Measurements from ENCODE around the gene ADORA2A.

ADORA2A gene

GRCh38 chr22:24433828-24434470 lies 6.5 kb downstream of the ADORA2A start:
- peak; percentile 83 for DNase-seq

- peak; percentile 88 for DNase-seq
These were observed 7.3 kb downstream of the ADORA2A start for GRCh38 chr22:24434471-24435322.

- DNase-seq, result no peak
These were observed 7.9 kb downstream of the ADORA2A start for GRCh38 chr22:24435323-24435645.

- DNase-seq, result no peak
These were observed 8.5 kb downstream of the ADORA2A start for GRCh38 chr22:24435861-24436371.

- DNase-seq, result no peak
These were observed 9.2 kb downstream of the ADORA2A start for GRCh38 chr22:24436553-24436952.

- no peak for DNase-seq
These were observed 9.7 kb downstream of the ADORA2A start for GRCh38 chr22:24437091-24437490.

GRCh38 chr22:24437741-24438328 lies 10.4 kb downstream of the ADORA2A start:
- DNase-seq, result no peak

GRCh38 chr22:24440270-24440717 lies 12.9 kb downstream of the ADORA2A start:
- DNase-seq, result no peak

- no peak for DNase-seq
These were observed 13.5 kb downstream of the ADORA2A start for GRCh38 chr22:24440718-24441405.

- no peak for DNase-seq
These were observed 14.3 kb downstream of the ADORA2A start for GRCh38 chr22:24441406-24442351.

- DNase-seq, result no peak
These were observed 14.9 kb downstream of the ADORA2A start for GRCh38 chr22:24442352-24442744.

- no peak for DNase-seq
These were observed 16.3 kb downstream of the ADORA2A start for GRCh38 chr22:24443668-24444067.

GRCh38 chr22:24444251-24444650 lies 16.9 kb downstream of the ADORA2A start:
- no peak for DNase-seq

GRCh38 chr22:24444729-24445466 lies 17.5 kb downstream of the ADORA2A start:
- DNase-seq, result no peak

GRCh38 chr22:24445481-24446259 lies 18.3 kb downstream of the ADORA2A start:
- DNase-seq, result no peak

GRCh38 chr22:24446260-24446611 lies 18.8 kb downstream of the ADORA2A start:
- no peak for DNase-seq

GRCh38 chr22:24450610-24451009 lies 23.2 kb downstream of the ADORA2A start:
- no peak for DNase-seq

- DNase-seq, result no peak
These were observed 23.8 kb downstream of the ADORA2A start for GRCh38 chr22:24451162-24451561.

- DNase-seq, result no peak
These were observed 26.5 kb downstream of the ADORA2A start for GRCh38 chr22:24453853-24454252.

GRCh38 chr22:24455039-24455438 lies 27.6 kb downstream of the ADORA2A start:
- DNase-seq, result no peak
